GM12801 (cell line): ENCODE data around the gene FYN.

ENCODE experiments used
- TF ChIP-seq, protein P1 (sequence below): IDR thresholded peaks from one replicate; pipeline ENCODE4 v1.5.1; 2011; ENCODE audit warnings: control low read depth; ENCODE audit not compliant: insufficient read length; ENCODE audit errors: extremely low read depth

FYN gene

GRCh38 chr6:111874025-111874415 lies 768 bp upstream of the FYN start:
- TF ChIP-seq, protein P1, sequence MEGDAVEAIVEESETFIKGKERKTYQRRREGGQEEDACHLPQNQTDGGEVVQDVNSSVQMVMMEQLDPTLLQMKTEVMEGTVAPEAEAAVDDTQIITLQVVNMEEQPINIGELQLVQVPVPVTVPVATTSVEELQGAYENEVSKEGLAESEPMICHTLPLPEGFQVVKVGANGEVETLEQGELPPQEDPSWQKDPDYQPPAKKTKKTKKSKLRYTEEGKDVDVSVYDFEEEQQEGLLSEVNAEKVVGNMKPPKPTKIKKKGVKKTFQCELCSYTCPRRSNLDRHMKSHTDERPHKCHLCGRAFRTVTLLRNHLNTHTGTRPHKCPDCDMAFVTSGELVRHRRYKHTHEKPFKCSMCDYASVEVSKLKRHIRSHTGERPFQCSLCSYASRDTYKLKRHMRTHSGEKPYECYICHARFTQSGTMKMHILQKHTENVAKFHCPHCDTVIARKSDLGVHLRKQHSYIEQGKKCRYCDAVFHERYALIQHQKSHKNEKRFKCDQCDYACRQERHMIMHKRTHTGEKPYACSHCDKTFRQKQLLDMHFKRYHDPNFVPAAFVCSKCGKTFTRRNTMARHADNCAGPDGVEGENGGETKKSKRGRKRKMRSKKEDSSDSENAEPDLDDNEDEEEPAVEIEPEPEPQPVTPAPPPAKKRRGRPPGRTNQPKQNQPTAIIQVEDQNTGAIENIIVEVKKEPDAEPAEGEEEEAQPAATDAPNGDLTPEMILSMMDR: no peak

GRCh38 chr6:111872401-111873177 lies 663 bp downstream of the FYN start:
- TF ChIP-seq, protein P1: no peak

- TF ChIP-seq, protein P1: no peak
Measured at GRCh38 chr6:111871725-111872400, 1.4 kb downstream of the FYN start.

- TF ChIP-seq, protein P1: no peak
Measured at GRCh38 chr6:111871207-111871606, 2.0 kb downstream of the FYN start.

DNA sequence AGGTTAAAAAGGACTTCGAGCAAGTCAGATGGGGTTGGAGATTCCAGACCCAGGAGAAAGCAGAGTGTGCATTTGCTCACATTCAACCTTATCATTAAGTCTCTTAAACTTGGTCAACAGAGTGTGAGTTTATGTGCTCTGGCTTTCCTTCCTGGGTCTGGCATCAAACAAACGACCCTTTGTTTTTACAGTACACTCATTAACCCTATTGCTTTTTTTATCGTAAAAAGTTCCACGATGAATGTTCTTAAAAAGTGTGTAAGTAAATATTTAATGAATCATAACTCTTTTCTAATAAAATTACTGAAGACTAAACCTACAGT lies 2.5 kb downstream of the FYN start:
- TF ChIP-seq, protein P1: no peak

DNA sequence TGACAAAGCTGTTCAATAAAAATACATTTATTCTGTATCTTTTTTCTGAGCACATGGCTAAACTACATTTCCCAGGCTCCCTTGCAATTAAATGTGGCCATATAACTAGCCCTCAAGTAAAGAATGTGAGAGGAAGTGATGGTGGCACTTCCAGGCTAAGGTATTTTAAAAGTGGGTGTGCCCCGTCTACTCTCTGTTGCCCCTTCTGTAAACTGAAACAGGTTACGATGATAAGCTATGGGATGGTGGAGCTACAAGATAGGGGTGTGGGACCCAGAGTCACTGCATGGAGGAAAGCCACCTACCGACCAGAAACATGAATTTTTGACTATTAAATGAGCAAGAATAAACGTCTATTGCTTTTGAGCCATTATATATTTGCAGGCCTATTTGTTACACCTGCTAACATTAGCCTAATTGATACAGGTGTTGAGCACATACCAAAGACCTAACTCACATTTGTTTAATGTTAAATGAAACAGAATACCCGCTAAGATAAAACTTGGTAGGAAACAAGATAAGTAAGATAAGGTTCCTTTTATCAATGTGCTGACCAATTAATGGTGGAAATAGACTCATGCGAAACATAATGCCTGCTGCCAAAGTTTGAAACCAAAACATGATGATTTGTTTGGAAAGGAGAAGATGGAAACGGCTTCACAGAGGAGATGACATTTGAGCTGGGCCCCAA lies 3.1 kb downstream of the FYN start:
- TF ChIP-seq, protein P1: no peak

- TF ChIP-seq, protein P1: no peak
Measured at GRCh38 chr6:111866857-111867256, 6.4 kb downstream of the FYN start.
